ENCODE data around the gene MYO10. TPM values are rescaled to one million over a fixed set of nuclear protein-coding genes. Genes with fewer than 3 reads are reported as not detected.

MYO10 gene
- total and polyA plus RNA-seq, 2 experiments from 2014 or later, result 33.7 to 52.4 TPM

DNA sequence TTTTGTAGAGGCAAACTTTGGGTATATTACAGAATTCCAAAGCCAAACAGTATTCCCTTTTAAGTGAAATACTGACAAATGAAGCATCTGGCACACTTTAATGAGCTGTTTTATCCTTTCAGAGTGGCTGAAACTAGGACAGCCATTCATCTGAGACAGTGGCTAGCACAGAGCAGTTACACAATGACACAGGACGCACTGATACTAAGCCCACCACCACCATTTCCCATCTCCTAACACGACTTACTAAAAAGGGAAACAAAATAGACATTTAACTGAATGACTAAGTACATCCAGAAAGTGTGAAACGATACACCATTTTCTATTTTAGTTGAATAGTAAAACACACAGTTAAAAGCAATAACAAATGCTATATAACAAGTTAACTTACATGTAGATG lies 198.9 kb downstream of the MYO10 start:
- Histone ChIP-seq H3K79me2 (peaks cover 26% of the 10 kb centered on the region), H4K20me1 (ENCODE audit: insufficient read depth, poor library complexity, severe bottlenecking) (no peaks in the 10 kb centered on the region), H3K9me2 (replicated peaks; ENCODE audit: insufficient read depth) (no peaks in the 10 kb centered on the region), H3K4me2 (peak overlapping the region; percentile 78), H3K27me3 (no peaks in the 10 kb centered on the region), H3K27ac (peak overlapping the region; percentile 96), H3K4me1 (ENCODE audit: insufficient read depth) (peaks cover 30% of the 10 kb centered on the region), H2AFZ (no peak overlapping the region), H3K9me3 (ENCODE audit: low read depth) (no peaks in the 10 kb centered on the region), H3K36me3 (replicated peaks; ENCODE audit: insufficient read depth, low read depth) (no peaks in the 10 kb centered on the region), H3K4me3 (no peak overlapping the region)
- WGBS (ENCODE audit: low lambda C conversion rate, missing lambda C conversion rate), result 28% methylated on average over 3 of the region's 3 CpGs
- DNase-seq (ENCODE audit: low spot score), result no peak
- TF ChIP-seq EZH2 (IDR thresholded peaks at IDR 0.05; ENCODE audit: borderline replicate concordance), result no peak
- TF ChIP-seq, protein P1, sequence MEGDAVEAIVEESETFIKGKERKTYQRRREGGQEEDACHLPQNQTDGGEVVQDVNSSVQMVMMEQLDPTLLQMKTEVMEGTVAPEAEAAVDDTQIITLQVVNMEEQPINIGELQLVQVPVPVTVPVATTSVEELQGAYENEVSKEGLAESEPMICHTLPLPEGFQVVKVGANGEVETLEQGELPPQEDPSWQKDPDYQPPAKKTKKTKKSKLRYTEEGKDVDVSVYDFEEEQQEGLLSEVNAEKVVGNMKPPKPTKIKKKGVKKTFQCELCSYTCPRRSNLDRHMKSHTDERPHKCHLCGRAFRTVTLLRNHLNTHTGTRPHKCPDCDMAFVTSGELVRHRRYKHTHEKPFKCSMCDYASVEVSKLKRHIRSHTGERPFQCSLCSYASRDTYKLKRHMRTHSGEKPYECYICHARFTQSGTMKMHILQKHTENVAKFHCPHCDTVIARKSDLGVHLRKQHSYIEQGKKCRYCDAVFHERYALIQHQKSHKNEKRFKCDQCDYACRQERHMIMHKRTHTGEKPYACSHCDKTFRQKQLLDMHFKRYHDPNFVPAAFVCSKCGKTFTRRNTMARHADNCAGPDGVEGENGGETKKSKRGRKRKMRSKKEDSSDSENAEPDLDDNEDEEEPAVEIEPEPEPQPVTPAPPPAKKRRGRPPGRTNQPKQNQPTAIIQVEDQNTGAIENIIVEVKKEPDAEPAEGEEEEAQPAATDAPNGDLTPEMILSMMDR (IDR thresholded peaks at IDR 0.05; ENCODE audit: poor library complexity), result no peak
- no peak for TF ChIP-seq EZH2phosphoT487 (IDR thresholded peaks at IDR 0.05; ENCODE audit: low read depth, severe bottlenecking, unreplicated experiment)

DNA sequence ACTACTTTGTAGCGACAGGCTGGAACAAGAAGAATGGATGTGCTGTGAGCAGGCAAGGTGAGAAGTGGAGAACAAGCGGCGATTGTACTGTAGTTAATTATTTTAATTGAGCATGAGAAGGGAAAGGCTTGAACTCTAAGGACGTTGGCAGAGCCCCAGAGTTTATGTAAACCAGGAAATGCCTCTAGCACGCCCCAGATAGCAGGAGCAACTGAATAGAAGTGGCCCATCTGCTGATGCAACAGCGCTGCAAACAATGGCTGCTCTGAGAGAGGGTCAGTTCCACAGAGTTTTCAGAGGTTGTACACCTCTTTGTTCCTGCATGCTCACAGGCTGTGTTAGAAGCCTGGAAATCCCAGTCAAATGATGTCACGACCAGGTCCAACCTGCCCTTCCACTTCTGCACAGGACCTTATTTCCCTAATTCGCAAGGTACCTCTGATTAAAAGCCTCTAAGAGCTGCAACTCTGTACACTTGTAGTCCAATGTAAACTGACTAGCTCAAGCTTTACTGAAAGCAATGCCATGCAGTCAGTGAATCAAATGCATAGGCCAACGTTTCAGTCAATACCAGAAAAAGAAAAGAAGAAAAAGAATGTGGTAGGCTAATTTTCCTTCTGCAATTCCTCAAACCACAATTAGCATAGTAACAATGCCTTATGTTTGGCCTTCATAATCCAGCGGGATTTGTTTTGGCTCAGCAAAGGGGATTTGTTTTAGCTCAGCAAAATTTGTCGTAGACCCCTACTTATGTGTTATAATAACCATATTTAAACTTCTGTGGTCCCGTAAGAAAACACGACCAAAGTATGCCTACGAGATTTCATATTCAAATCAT lies 199.7 kb downstream of the MYO10 start:
- H2AFZ ChIP-seq, result peak overlapping the region; percentile 40

DNA sequence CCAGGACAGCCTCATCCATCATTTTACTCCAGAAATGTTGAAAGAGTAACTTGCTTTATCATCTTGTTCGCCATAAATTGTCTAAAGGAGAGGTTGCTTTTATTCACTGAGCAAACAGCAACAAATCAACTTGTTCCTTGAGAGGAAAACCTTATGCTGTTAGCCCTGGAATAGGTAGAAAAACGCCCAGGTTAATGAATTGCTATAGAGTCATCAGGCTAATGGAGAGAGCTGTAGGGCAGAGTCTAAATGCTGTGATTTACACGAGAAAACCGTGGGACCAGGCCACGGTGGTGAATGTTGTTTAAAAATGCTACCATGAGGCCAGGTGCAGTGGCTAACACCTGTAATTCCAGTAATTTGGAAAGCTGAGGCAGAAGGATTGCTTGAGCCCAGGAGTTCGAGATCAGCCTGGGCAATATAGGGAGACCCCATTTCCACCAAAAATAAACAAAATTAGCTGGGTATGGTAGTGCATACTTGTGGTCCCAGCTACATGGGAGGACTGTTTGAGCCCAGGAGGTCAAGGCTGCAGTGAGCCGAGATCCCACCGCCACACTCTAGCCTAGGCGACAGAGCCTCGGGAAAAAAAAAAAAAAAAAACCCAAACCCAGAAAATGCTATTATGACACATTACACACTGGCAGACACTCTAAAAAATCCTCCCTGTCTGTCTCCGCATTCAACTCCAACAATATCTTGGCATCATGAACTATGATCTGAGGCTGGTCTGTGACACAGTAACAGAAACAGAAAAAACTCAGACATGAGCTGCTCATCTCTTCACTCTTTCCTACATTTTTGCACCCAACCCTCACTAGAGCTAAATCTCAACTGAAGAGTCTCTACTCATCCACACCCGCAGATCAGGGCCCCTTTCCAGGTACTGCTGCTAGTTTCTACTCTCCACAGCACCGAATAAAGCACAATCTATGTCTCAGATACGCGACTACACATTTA lies 200.7 kb downstream of the MYO10 start:
- DNase-seq (ENCODE audit: low spot score), result peak; percentile 53
- Histone ChIP-seq H2AFZ (peak overlapping the region; percentile 40), H3K9me2 (replicated peaks; ENCODE audit: insufficient read depth) (no peaks in the 10 kb centered on the region), H3K79me2 (peaks cover 44% of the 10 kb centered on the region), H3K27ac (peak overlapping the region; percentile 96), H3K4me3 (peak overlapping the region; percentile 42), H3K4me2 (peak overlapping the region; percentile 78), H3K27me3 (no peaks in the 10 kb centered on the region), H3K36me3 (replicated peaks; ENCODE audit: insufficient read depth, low read depth) (no peaks in the 10 kb centered on the region), H4K20me1 (ENCODE audit: insufficient read depth, poor library complexity, severe bottlenecking) (no peaks in the 10 kb centered on the region), H3K4me1 (ENCODE audit: insufficient read depth) (peaks cover 21% of the 10 kb centered on the region), H3K9me3 (ENCODE audit: low read depth) (no peaks in the 10 kb centered on the region)
- TF ChIP-seq EZH2phosphoT487 (IDR thresholded peaks at IDR 0.05; ENCODE audit: low read depth, severe bottlenecking, unreplicated experiment) (no peak), EZH2 (IDR thresholded peaks at IDR 0.05; ENCODE audit: borderline replicate concordance) (no peak)
- TF ChIP-seq, protein P1 (IDR thresholded peaks at IDR 0.05; ENCODE audit: poor library complexity), result no peak
- 60% methylated on average over 15 of the region's 15 CpGs for WGBS (ENCODE audit: low lambda C conversion rate, missing lambda C conversion rate)

More for the DNA sequence above, 199.7 kb downstream of the MYO10 start:
- Histone ChIP-seq H3K4me2 (peak overlapping the region; percentile 78), H3K27ac (peak overlapping the region; percentile 96), H3K36me3 (replicated peaks; ENCODE audit: insufficient read depth, low read depth) (no peaks in the 10 kb centered on the region), H3K9me3 (ENCODE audit: low read depth) (no peaks in the 10 kb centered on the region), H3K27me3 (no peaks in the 10 kb centered on the region), H3K4me1 (ENCODE audit: insufficient read depth) (peaks cover 23% of the 10 kb centered on the region), H3K9me2 (replicated peaks; ENCODE audit: insufficient read depth) (no peaks in the 10 kb centered on the region), H4K20me1 (ENCODE audit: insufficient read depth, poor library complexity, severe bottlenecking) (no peaks in the 10 kb centered on the region), H3K79me2 (peaks cover 34% of the 10 kb centered on the region), H3K4me3 (peak overlapping the region; percentile 42)
- TF ChIP-seq EZH2phosphoT487 (IDR thresholded peaks at IDR 0.05; ENCODE audit: low read depth, severe bottlenecking, unreplicated experiment) (no peak), EZH2 (IDR thresholded peaks at IDR 0.05; ENCODE audit: borderline replicate concordance) (no peak)
- TF ChIP-seq, protein P1 (IDR thresholded peaks at IDR 0.05; ENCODE audit: poor library complexity), result no peak
- peak; percentile 72 for DNase-seq (ENCODE audit: low spot score)
- WGBS (ENCODE audit: low lambda C conversion rate, missing lambda C conversion rate), result 29% methylated on average over 14 of the region's 14 CpGs
